ENCODE measurements around the gene DRAM2. TPM values are rescaled to one million over a fixed set of nuclear protein-coding genes. Genes with fewer than 3 reads are reported as not detected.
"Not testable (repeated sequence)": the region's sequence is repeated elsewhere in the genome, so short reads cannot be mapped to it uniquely, and the experiment has no call there.

Gene DRAM2
- total RNA-seq, 1 experiment from 2014 or later: 17.0 TPM

DNA sequence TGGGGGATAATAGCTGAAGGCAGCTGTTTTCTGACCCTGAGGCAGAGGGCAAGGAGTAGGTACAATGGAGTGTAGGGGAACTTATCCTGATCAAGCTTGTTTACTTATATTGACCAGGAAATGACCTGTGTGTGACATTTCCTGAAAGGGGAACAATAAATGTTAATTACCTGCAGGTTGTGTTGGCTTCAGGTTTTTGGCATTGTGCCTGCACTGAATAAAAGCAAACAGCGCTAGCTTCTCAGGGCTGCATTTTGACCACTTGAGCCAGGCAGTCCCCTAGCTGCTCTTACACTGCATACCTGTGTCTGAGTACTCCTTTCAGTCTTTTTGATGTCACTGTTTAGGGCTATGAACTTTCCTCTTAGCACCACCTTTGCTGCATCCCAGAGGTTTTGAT, 40.6 kb downstream of the DRAM2 start:
- Histone ChIP-seq H3K27me3 (replicated peaks; ENCODE audit: insufficient read depth, low read depth, low read length, poor library complexity) (no peaks in the 10 kb centered on the region), H3K4me3 (ENCODE audit: low read depth, low read length, poor library complexity, severe bottlenecking) (no peak overlapping the region), H3K9me3 (ENCODE audit: low read depth, low read length, poor library complexity, severe bottlenecking) (peaks cover 7% of the 10 kb centered on the region), H3K27ac (ENCODE audit: low read depth, low read length, poor library complexity, severe bottlenecking) (no peak overlapping the region), H3K36me3 (ENCODE audit: insufficient read depth, low read length, poor library complexity, severe bottlenecking) (no peaks in the 10 kb centered on the region), H3K4me1 (ENCODE audit: insufficient read depth, low read length, poor library complexity, severe bottlenecking) (no peaks in the 10 kb centered on the region)
- CTCF ChIA-PET: no interaction called here
- BruUV-seq (replicated peaks): no TSS peak
- POLR2A ChIA-PET (ENCODE audit: low non-redundant PET): no interaction called here
- DNase-seq (ENCODE audit: low spot score): no peak
- TF ChIP-seq EZH2 (IDR thresholded peaks at IDR 0.05; ENCODE audit: borderline replicate concordance, low read depth, low read length, poor library complexity, severe bottlenecking): no peak
- TF ChIP-seq, protein P1, sequence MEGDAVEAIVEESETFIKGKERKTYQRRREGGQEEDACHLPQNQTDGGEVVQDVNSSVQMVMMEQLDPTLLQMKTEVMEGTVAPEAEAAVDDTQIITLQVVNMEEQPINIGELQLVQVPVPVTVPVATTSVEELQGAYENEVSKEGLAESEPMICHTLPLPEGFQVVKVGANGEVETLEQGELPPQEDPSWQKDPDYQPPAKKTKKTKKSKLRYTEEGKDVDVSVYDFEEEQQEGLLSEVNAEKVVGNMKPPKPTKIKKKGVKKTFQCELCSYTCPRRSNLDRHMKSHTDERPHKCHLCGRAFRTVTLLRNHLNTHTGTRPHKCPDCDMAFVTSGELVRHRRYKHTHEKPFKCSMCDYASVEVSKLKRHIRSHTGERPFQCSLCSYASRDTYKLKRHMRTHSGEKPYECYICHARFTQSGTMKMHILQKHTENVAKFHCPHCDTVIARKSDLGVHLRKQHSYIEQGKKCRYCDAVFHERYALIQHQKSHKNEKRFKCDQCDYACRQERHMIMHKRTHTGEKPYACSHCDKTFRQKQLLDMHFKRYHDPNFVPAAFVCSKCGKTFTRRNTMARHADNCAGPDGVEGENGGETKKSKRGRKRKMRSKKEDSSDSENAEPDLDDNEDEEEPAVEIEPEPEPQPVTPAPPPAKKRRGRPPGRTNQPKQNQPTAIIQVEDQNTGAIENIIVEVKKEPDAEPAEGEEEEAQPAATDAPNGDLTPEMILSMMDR (conservative IDR thresholded peaks at IDR 0.05; ENCODE audit: low read depth, low read length): no peak
- intact Hi-C loops (cut with micrococcal nuclease; ENCODE audit: unreplicated experiment): no loop called here

DNA sequence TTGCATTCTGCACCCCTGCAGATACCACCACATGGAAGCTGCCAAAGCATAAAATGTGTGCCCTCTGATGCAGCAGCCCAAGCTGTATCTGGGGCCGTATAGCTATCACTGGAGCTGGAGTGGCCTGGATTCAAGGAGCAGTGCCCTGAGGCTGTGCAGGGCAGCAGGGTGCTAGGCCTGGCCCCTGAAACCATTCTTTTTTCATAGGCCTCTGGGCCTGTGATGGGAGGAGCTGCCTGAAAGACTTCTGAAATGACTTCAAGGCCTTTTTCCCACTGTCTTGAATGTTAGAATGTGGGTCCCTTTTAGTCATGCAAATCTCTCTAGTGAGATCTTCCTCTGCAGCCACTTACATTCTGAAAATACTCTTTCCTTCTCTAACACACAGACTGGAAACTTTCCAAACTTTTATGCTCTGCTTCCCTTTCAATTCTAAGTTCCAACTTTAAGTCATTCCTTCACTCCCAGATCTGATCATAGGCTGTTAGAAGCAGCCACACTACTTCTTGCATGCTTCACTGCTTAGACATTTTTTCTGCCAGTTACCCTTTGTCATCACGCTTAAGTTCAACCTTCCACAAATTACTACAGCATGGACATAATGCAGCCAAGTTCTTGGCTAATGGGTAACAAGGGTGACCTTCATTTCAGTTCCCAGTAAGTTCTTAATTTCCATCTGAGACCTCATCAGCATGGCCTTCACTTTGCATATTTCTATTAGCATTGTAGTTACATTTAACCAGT, 42.4 kb downstream of the DRAM2 start:
- H3K4me1 ChIP-seq (ENCODE audit: insufficient read depth, low read length, poor library complexity, severe bottlenecking): no peaks in the 10 kb centered on the region
- no peaks in the 10 kb centered on the region for H3K27me3 ChIP-seq (replicated peaks; ENCODE audit: insufficient read depth, low read depth, low read length, poor library complexity)
- H3K27ac ChIP-seq (ENCODE audit: low read depth, low read length, poor library complexity, severe bottlenecking): no peak overlapping the region
- no peak for DNase-seq (ENCODE audit: low spot score)
- TF ChIP-seq, protein P1 (conservative IDR thresholded peaks at IDR 0.05; ENCODE audit: low read depth, low read length): no peak
- no peak for TF ChIP-seq EZH2 (IDR thresholded peaks at IDR 0.05; ENCODE audit: borderline replicate concordance, low read depth, low read length, poor library complexity, severe bottlenecking)
- no peak overlapping the region for H3K4me3 ChIP-seq (ENCODE audit: low read depth, low read length, poor library complexity, severe bottlenecking)
- no TSS peak for BruUV-seq (replicated peaks)
- POLR2A ChIA-PET (ENCODE audit: low non-redundant PET): no interaction called here
- peaks cover 7% of the 10 kb centered on the region for H3K9me3 ChIP-seq (ENCODE audit: low read depth, low read length, poor library complexity, severe bottlenecking)
- CTCF ChIA-PET: no interaction called here
- intact Hi-C loops (cut with micrococcal nuclease; ENCODE audit: unreplicated experiment): no loop called here
- H3K36me3 ChIP-seq (ENCODE audit: insufficient read depth, low read length, poor library complexity, severe bottlenecking): no peaks in the 10 kb centered on the region

DNA sequence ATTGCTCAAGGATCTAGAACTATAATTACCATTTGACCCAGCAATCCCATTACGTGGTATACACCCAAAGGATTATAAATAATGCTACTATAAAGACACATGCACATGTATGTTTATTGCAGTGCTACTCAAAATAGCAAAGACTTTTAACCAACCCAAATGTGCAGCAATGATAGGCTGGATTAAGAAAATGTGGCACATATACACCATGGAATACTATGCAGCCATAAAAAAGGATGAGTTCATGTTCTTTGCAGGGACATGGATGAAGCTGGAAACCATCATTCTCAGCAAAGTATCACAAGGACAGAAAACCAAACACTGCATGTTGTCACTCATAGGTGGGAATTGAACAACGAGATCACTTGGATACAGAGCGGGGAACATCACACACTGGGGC, 44.5 kb downstream of the DRAM2 start:
- POLR2A ChIA-PET (ENCODE audit: low non-redundant PET): not testable (repeated sequence)

DNA sequence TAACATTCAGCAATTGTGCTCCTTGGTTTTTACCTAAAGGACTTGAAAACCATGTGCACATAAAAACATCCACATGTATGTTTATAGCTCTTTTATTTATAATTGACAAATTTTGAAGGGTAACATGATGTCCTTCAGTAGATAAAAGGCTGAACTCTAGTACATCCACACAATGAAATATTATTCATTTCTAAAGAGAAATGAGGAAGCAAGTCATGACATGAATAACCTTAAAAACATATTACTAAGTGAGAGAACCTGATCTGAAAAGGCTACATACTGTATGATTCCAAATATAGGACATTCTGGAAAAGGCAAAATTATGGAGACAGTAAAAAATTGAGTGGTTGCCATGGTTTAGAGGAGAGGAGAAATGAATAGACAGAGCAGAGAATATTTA, 50.3 kb downstream of the DRAM2 start:
- no peak for DNase-seq (ENCODE audit: low spot score)
- BruUV-seq (replicated peaks): no TSS peak
- no peaks in the 10 kb centered on the region for H3K9me3 ChIP-seq (ENCODE audit: low read depth, low read length, poor library complexity, severe bottlenecking)
- H3K27me3 ChIP-seq (replicated peaks; ENCODE audit: insufficient read depth, low read depth, low read length, poor library complexity): peaks cover 35% of the 10 kb centered on the region
- intact Hi-C loops (cut with micrococcal nuclease; ENCODE audit: unreplicated experiment): no loop called here
- no peak overlapping the region for H3K27ac ChIP-seq (ENCODE audit: low read depth, low read length, poor library complexity, severe bottlenecking)
- TF ChIP-seq, protein P1 (conservative IDR thresholded peaks at IDR 0.05; ENCODE audit: low read depth, low read length): no peak
- TF ChIP-seq EZH2 (IDR thresholded peaks at IDR 0.05; ENCODE audit: borderline replicate concordance, low read depth, low read length, poor library complexity, severe bottlenecking): no peak
- H3K4me3 ChIP-seq (ENCODE audit: low read depth, low read length, poor library complexity, severe bottlenecking): no peak overlapping the region
- ChIA-PET POLR2A (ENCODE audit: low non-redundant PET) (no interaction called here), CTCF (no interaction called here)
- H3K36me3 ChIP-seq (ENCODE audit: insufficient read depth, low read length, poor library complexity, severe bottlenecking): no peaks in the 10 kb centered on the region
- H3K4me1 ChIP-seq (ENCODE audit: insufficient read depth, low read length, poor library complexity, severe bottlenecking): no peaks in the 10 kb centered on the region

More for the DNA sequence above, 44.5 kb downstream of the DRAM2 start:
- intact Hi-C loops (cut with micrococcal nuclease; ENCODE audit: unreplicated experiment); H3K27ac ChIP-seq (ENCODE audit: low read depth, low read length, poor library complexity, severe bottlenecking); H3K36me3 ChIP-seq (ENCODE audit: insufficient read depth, low read length, poor library complexity, severe bottlenecking); H3K27me3 ChIP-seq (replicated peaks; ENCODE audit: insufficient read depth, low read depth, low read length, poor library complexity); H3K9me3 ChIP-seq (ENCODE audit: low read depth, low read length, poor library complexity, severe bottlenecking); BruUV-seq (replicated peaks); DNase-seq (ENCODE audit: low spot score); H3K4me1 ChIP-seq (ENCODE audit: insufficient read depth, low read length, poor library complexity, severe bottlenecking); H3K4me3 ChIP-seq (ENCODE audit: low read depth, low read length, poor library complexity, severe bottlenecking); CTCF ChIA-PET: not testable (repeated sequence)

Measured in A673 (cell line).